K562 (cell line): Measurements from ENCODE around the gene SOX12. TPM values are rescaled to one million over a fixed set of nuclear protein-coding genes. Genes with fewer than 3 reads are reported as not detected.

Experiments
- ATF1 ChIP-seq, 2 experiments: fragments of 450-650 bp in 1 of 2; IDR thresholded peaks; 2 replicates each; pipeline ENCODE4 v1.6.1; 2016; ENCODE audit warnings: missing compliant biosample characterization in 1 of 2, missing genetic modification characterization in 1 of 2
- BCOR ChIP-seq: fragments of 450-650 bp; IDR thresholded peaks from 2 replicates; pipeline ENCODE4 v1.6.1; 2016
- CHD1 ChIP-seq: fragments of 200-600 bp; sonication (generic); IDR thresholded peaks from one replicate; pipeline ENCODE4 v1.6.1; 2012; ENCODE audit warnings: mild to moderate bottlenecking, moderate library complexity, low read length, inconsistent platforms
- ETV6 ChIP-seq, 3 experiments: fragments of 150-350 bp in 1 of 3; sonication (generic) in 1 of 3; formaldehyde crosslinking in 1 of 3; IDR thresholded peaks; 2 replicates each; pipeline versions ENCODE4 v1.6.1 to v1.8.0; 2014 to 2022; ENCODE audit warnings: borderline replicate concordance in 2 of 3, low read depth in 2 of 3, antibody characterized with exemption in 1 of 3, low read length in 1 of 3, mild to moderate bottlenecking in 1 of 3, missing genetic modification reagents in 1 of 3
- GABPB1 ChIP-seq: sonication (generic); formaldehyde crosslinking; IDR thresholded peaks from 2 replicates; pipeline ENCODE4 v1.8.0; 2022; ENCODE audit warnings: mild to moderate bottlenecking, missing genetic modification reagents
- HNRNPUL1 ChIP-seq: fragments of 200-400 bp; formaldehyde crosslinking; IDR thresholded peaks from 2 replicates; pipeline ENCODE4 v1.6.1; 2017; ENCODE audit warnings: low read length
- JUN ChIP-seq, 2 experiments: sonication (generic) in 1 of 2; formaldehyde crosslinking in 1 of 2; IDR thresholded peaks; 2 replicates each; pipeline versions ENCODE4 v1.6.1 to v1.8.0; 2012 to 2022; ENCODE audit warnings: borderline replicate concordance in 2 of 2, mild to moderate bottlenecking in 2 of 2, improper control_type of control experiment in 1 of 2, low read depth in 1 of 2, low read length in 1 of 2, missing genetic modification reagents in 1 of 2
- NCOA1 ChIP-seq: fragments of 450-650 bp; IDR thresholded peaks from 2 replicates; pipeline ENCODE4 v1.6.1; 2016; ENCODE audit warnings: low read depth
- PML ChIP-seq: IDR thresholded peaks from 2 replicates; pipeline ENCODE4 v1.6.1; 2012; ENCODE audit warnings: low read length, inconsistent platforms
- SUPT5H ChIP-seq: fragments of 450-650 bp; IDR thresholded peaks from 2 replicates; pipeline ENCODE4 v1.6.1; 2016
- ZBED1 ChIP-seq: IDR thresholded peaks from 2 replicates; pipeline ENCODE4 v1.6.1; 2014
- ZNF134 ChIP-seq: fragments of 250-450 bp; sonication (Bioruptor Pico); conservative IDR thresholded peaks from 2 replicates; pipeline ENCODE4 v1.4.0; 2020
- ZNF583 ChIP-seq: fragments of 250-450 bp; sonication (Bioruptor Pico); IDR thresholded peaks from 2 replicates; pipeline ENCODE4 v1.4.0; 2020
- polyA plus RNA-seq, 8 experiments: library from polyadenylated mRNA; depleted of rRNA in 4 of 8; stranded (reverse) in 5 of 8; unstranded in 3 of 8; fragments of >200 nt; fragmentation: Nextera tagmentation in 2 of 8; fragmentation: Illumina TruSeq in 1 of 8; extraction: Ambion mirVana in 2 of 8; extraction: Trizol in 1 of 8; gene quantifications; 2 replicates each; pipeline versions ENCODE4 v1.2.1 to v1.2.3, GENCODE V29; 2011 to 2014; ENCODE audit warnings: inconsistent platforms in 1 of 8, missing spikeins in 1 of 8
- total RNA-seq, 7 experiments: library from RNA; depleted of rRNA in 6 of 7; stranded (reverse); fragments of >200 nt in 6 of 7; fragmentation: Illumina TruSeq in 2 of 7; extraction: Trizol in 2 of 7; gene quantifications; 2 replicates each; pipeline versions ENCODE4 v1.2.1 to v1.2.3, GENCODE V29; 2011 to 2021; ENCODE audit warnings: low replicate concordance in 1 of 7
- TF ChIP-seq, protein P1 (sequence below): fragments of 200-600 bp; sonication (generic); IDR thresholded peaks from one replicate; pipeline ENCODE4 v1.6.1; 2012; ENCODE audit warnings: mild to moderate bottlenecking, low read depth, low read length, inconsistent platforms
- TF ChIP-seq, protein P2 (sequence below): fragments of 450-650 bp; formaldehyde crosslinking; IDR thresholded peaks from 2 replicates; pipeline ENCODE4 v1.4.0; 2022; ENCODE audit warnings: missing genetic modification characterization

SOX12 gene
- total and polyA plus RNA-seq, 9 of the 15 experiments (the other 6 are each of a cell fraction or from before 2014, with no cell fraction given) = 0.42 to 26.3 (median 2.6) TPM

DNA sequence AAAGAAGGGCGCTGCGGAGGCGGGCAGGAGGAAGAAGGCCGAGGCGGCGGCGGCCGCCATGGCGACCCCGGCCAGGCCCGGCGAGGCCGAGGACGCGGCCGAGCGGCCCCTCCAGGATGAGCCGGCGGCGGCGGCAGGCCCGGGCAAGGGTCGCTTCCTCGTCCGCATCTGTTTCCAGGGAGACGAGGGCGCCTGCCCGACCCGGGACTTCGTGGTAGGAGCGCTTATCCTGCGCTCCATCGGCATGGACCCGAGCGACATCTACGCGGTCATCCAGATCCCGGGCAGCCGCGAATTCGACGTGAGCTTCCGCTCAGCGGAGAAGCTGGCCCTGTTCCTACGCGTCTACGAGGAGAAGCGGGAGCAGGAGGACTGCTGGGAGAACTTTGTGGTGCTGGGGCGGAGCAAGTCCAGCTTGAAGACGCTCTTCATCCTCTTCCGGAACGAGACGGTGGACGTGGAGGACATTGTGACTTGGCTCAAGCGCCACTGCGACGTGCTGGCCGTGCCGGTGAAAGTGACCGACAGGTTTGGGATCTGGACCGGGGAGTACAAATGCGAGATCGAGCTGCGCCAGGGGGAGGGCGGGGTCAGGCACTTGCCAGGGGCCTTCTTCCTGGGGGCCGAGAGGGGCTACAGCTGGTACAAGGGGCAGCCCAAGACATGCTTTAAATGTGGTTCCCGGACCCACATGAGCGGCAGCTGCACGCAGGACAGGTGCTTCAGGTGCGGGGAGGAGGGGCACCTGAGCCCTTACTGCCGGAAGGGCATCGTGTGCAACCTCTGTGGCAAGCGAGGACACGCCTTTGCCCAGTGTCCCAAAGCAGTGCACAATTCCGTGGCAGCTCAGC, 27.2 kb upstream of the SOX12 start (continued):
- TF ChIP-seq, protein P1, sequence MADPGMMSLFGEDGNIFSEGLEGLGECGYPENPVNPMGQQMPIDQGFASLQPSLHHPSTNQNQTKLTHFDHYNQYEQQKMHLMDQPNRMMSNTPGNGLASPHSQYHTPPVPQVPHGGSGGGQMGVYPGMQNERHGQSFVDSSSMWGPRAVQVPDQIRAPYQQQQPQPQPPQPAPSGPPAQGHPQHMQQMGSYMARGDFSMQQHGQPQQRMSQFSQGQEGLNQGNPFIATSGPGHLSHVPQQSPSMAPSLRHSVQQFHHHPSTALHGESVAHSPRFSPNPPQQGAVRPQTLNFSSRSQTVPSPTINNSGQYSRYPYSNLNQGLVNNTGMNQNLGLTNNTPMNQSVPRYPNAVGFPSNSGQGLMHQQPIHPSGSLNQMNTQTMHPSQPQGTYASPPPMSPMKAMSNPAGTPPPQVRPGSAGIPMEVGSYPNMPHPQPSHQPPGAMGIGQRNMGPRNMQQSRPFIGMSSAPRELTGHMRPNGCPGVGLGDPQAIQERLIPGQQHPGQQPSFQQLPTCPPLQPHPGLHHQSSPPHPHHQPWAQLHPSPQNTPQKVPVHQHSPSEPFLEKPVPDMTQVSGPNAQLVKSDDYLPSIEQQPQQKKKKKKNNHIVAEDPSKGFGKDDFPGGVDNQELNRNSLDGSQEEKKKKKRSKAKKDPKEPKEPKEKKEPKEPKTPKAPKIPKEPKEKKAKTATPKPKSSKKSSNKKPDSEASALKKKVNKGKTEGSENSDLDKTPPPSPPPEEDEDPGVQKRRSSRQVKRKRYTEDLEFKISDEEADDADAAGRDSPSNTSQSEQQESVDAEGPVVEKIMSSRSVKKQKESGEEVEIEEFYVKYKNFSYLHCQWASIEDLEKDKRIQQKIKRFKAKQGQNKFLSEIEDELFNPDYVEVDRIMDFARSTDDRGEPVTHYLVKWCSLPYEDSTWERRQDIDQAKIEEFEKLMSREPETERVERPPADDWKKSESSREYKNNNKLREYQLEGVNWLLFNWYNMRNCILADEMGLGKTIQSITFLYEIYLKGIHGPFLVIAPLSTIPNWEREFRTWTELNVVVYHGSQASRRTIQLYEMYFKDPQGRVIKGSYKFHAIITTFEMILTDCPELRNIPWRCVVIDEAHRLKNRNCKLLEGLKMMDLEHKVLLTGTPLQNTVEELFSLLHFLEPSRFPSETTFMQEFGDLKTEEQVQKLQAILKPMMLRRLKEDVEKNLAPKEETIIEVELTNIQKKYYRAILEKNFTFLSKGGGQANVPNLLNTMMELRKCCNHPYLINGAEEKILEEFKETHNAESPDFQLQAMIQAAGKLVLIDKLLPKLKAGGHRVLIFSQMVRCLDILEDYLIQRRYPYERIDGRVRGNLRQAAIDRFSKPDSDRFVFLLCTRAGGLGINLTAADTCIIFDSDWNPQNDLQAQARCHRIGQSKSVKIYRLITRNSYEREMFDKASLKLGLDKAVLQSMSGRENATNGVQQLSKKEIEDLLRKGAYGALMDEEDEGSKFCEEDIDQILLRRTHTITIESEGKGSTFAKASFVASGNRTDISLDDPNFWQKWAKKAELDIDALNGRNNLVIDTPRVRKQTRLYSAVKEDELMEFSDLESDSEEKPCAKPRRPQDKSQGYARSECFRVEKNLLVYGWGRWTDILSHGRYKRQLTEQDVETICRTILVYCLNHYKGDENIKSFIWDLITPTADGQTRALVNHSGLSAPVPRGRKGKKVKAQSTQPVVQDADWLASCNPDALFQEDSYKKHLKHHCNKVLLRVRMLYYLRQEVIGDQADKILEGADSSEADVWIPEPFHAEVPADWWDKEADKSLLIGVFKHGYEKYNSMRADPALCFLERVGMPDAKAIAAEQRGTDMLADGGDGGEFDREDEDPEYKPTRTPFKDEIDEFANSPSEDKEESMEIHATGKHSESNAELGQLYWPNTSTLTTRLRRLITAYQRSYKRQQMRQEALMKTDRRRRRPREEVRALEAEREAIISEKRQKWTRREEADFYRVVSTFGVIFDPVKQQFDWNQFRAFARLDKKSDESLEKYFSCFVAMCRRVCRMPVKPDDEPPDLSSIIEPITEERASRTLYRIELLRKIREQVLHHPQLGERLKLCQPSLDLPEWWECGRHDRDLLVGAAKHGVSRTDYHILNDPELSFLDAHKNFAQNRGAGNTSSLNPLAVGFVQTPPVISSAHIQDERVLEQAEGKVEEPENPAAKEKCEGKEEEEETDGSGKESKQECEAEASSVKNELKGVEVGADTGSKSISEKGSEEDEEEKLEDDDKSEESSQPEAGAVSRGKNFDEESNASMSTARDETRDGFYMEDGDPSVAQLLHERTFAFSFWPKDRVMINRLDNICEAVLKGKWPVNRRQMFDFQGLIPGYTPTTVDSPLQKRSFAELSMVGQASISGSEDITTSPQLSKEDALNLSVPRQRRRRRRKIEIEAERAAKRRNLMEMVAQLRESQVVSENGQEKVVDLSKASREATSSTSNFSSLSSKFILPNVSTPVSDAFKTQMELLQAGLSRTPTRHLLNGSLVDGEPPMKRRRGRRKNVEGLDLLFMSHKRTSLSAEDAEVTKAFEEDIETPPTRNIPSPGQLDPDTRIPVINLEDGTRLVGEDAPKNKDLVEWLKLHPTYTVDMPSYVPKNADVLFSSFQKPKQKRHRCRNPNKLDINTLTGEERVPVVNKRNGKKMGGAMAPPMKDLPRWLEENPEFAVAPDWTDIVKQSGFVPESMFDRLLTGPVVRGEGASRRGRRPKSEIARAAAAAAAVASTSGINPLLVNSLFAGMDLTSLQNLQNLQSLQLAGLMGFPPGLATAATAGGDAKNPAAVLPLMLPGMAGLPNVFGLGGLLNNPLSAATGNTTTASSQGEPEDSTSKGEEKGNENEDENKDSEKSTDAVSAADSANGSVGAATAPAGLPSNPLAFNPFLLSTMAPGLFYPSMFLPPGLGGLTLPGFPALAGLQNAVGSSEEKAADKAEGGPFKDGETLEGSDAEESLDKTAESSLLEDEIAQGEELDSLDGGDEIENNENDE = no peak
- TF ChIP-seq ETV6 (IDR thresholded peaks at IDR 0.05; ENCODE audit: borderline replicate concordance in 1 of 2, low read depth in 2 of 2, low read length in 1 of 2) = no peak
- no peak for TF ChIP-seq ETV6 (CRISPR knock-in tag; IDR thresholded peaks at IDR 0.05; ENCODE audit: borderline replicate concordance)
- TF ChIP-seq HNRNPUL1 = no peak
- no peak for TF ChIP-seq ZBED1
- TF ChIP-seq, protein P2, sequence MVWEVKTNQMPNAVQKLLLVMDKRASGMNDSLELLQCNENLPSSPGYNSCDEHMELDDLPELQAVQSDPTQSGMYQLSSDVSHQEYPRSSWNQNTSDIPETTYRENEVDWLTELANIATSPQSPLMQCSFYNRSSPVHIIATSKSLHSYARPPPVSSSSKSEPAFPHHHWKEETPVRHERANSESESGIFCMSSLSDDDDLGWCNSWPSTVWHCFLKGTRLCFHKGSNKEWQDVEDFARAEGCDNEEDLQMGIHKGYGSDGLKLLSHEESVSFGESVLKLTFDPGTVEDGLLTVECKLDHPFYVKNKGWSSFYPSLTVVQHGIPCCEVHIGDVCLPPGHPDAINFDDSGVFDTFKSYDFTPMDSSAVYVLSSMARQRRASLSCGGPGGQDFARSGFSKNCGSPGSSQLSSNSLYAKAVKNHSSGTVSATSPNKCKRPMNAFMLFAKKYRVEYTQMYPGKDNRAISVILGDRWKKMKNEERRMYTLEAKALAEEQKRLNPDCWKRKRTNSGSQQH = no peak
- TF ChIP-seq ATF1 (CRISPR knock-in tag; IDR thresholded peaks at IDR 0.05) = no peak
- no peak for TF ChIP-seq ATF1 (tag; IDR thresholded peaks at IDR 0.05)
- no peak for TF ChIP-seq PML
- TF ChIP-seq BCOR = no peak
- no peak for TF ChIP-seq JUN (IDR thresholded peaks at IDR 0.05; ENCODE audit: borderline replicate concordance, low read depth, low read length)
- no peak; the same call in 1 of the 2 replicates for TF ChIP-seq JUN (CRISPR knock-in tag; IDR thresholded peaks at IDR 0.05; ENCODE audit: borderline replicate concordance)
- TF ChIP-seq SUPT5H = no peak; the same call in none of the 2 replicates
- TF ChIP-seq GABPB1 (CRISPR knock-in tag) = no peak
- peak; percentile 82 for TF ChIP-seq CHD1
- no peak for TF ChIP-seq NCOA1
- no peak for TF ChIP-seq ZNF134 (CRISPR knock-in tag)
- no peak for TF ChIP-seq ZNF583
